HG03135 (cell line): ENCODE results near the gene SYNPO2.
"Not testable (repeated sequence)": the region's sequence is repeated elsewhere in the genome, so short reads cannot be mapped to it uniquely, and the experiment has no call there.

Source experiments
- ATAC-seq: cut with Tn5 transposase; IDR thresholded peaks from one replicate; pipeline ENCODE4 v1.9.1; 2021; ENCODE audit warnings: mild to moderate bottlenecking, moderate library complexity; ENCODE audit not compliant: unreplicated experiment

Gene SYNPO2

GRCh38 chr4:119029847-119030535 lies 141.3 kb downstream of the SYNPO2 start:
- ATAC-seq, result no peak

GRCh38 chr4:119030536-119030890 lies 141.9 kb downstream of the SYNPO2 start:
- ATAC-seq, result no peak

- ATAC-seq, result no peak
These were observed 142.6 kb downstream of the SYNPO2 start for GRCh38 chr4:119031218-119031617.

GRCh38 chr4:119032921-119033685 lies 144.4 kb downstream of the SYNPO2 start:
- ATAC-seq, result no peak

- ATAC-seq, result no peak
These were observed 145.8 kb downstream of the SYNPO2 start for GRCh38 chr4:119034276-119035008.

GRCh38 chr4:119035951-119036737 lies 147.5 kb downstream of the SYNPO2 start:
- no peak for ATAC-seq

GRCh38 chr4:119037709-119038108 lies 149.1 kb downstream of the SYNPO2 start:
- ATAC-seq, result no peak

- ATAC-seq, result peak; percentile 47
These were observed 149.6 kb downstream of the SYNPO2 start for GRCh38 chr4:119038116-119038841.

- no peak for ATAC-seq
These were observed 150.5 kb downstream of the SYNPO2 start for GRCh38 chr4:119039160-119039559.

GRCh38 chr4:119039779-119040178 lies 151.1 kb downstream of the SYNPO2 start:
- no peak for ATAC-seq

- ATAC-seq, result no peak
These were observed 151.6 kb downstream of the SYNPO2 start for GRCh38 chr4:119040261-119040660.

- no peak for ATAC-seq
These were observed 152.1 kb downstream of the SYNPO2 start for GRCh38 chr4:119040694-119041185.

GRCh38 chr4:119041396-119041795 lies 152.7 kb downstream of the SYNPO2 start:
- ATAC-seq, result no peak

GRCh38 chr4:119041951-119042560 lies 153.4 kb downstream of the SYNPO2 start:
- peak; percentile 84 for ATAC-seq

GRCh38 chr4:119046263-119046662 lies 157.6 kb downstream of the SYNPO2 start:
- ATAC-seq, result no peak

GRCh38 chr4:119047059-119047458 lies 158.4 kb downstream of the SYNPO2 start:
- not testable (repeated sequence) for ATAC-seq

- ATAC-seq, result no peak
These were observed 159.8 kb downstream of the SYNPO2 start for GRCh38 chr4:119048446-119048845.

GRCh38 chr4:119049342-119049741 lies 160.7 kb downstream of the SYNPO2 start:
- ATAC-seq, result no peak

GRCh38 chr4:119050527-119051090 lies 162.0 kb downstream of the SYNPO2 start:
- no peak for ATAC-seq
